GM12878 (cell line): Measurements from ENCODE around the gene FSIP1. TPM values are rescaled to one million over a fixed set of nuclear protein-coding genes. Genes with fewer than 3 reads are reported as not detected.

Source experiments
- ATAC-seq: fragments of 200-7000 bp; cut with Tn5 transposase; 3 replicates; pipeline ENCODE4 v1.9.1; 2020; ENCODE audit warnings: mild to moderate bottlenecking, moderate library complexity
- BruUV-seq: library from RNA; stranded (reverse); fragments of 400-500 nt; replicated peaks from 2 replicates; lab custom pipeline; 2021; lab: Mats Ljungman, UMichigan
- CTCF ChIA-PET: fragments of 300-600 bp; sonication (Branson Sonifier 250); formaldehyde crosslinking; extraction: SDS; loops from one replicate; lab custom pipeline; 2021; ENCODE audit warnings: inconsistent platforms; lab: Yijun Ruan, JAX
- POLR2A ChIA-PET: fragments of 350-600 bp; formaldehyde crosslinking; extraction: SDS; loops from one replicate; lab custom pipeline; 2021; ENCODE audit warnings: inconsistent platforms; lab: Charles Lee
- RAD21 ChIA-PET: fragments of 300-600 bp; sonication (Branson Sonifier 250); formaldehyde crosslinking; loops from one replicate; lab custom pipeline; 2023; ENCODE audit warnings: antibody characterized with exemption; ENCODE audit not compliant: unreplicated experiment; lab: Charles Lee
- SMC1A ChIA-PET: fragments of 300-600 bp; sonication (Branson Sonifier 250); formaldehyde crosslinking; loops from one replicate; lab custom pipeline; 2023; ENCODE audit not compliant: unreplicated experiment, uncharacterized antibody; lab: Charles Lee
- DNase-seq: peaks from one replicate; pipeline ENCODE4 v3.0.0-alpha.2; 2011; ENCODE audit warnings: low read depth, low spot score
- FAIRE-seq: peaks from 3 replicates; lab custom pipeline; 2011; peaks lifted over from hg19 to GRCh38; lab: Jason Lieb, UNC
- H2AFZ ChIP-seq: 2 replicates; pipeline ENCODE4 v1.6.0; 2011; ENCODE audit warnings: low read depth, low read length, control low read depth; ENCODE audit not compliant: control insufficient read depth
- H3K27ac ChIP-seq: 2 replicates; pipeline ENCODE4 v1.5.1; 2011; ENCODE audit warnings: control low read depth; ENCODE audit not compliant: control insufficient read depth, insufficient read depth
- H3K27me3 ChIP-seq, 2 experiments: replicated peaks in 1 of 2; 2 replicates each; pipeline versions ENCODE4 v1.6.0 to v1.6.1; 2011; ENCODE audit warnings: low read length in 1 of 2; ENCODE audit not compliant: control insufficient read depth in 2 of 2, insufficient read depth in 2 of 2
- H3K36me3 ChIP-seq, 2 experiments: 2 replicates each; pipeline ENCODE4 v1.5.1; 2011; ENCODE audit warnings: low read length in 1 of 2; ENCODE audit not compliant: control insufficient read depth in 2 of 2, insufficient read depth in 2 of 2
- H3K4me1 ChIP-seq: 2 replicates; pipeline ENCODE4 v1.6.1; 2011; ENCODE audit warnings: mild to moderate bottlenecking, low read length, moderate library complexity, mixed read lengths; ENCODE audit not compliant: control insufficient read depth, insufficient read depth
- H3K4me2 ChIP-seq: 2 replicates; pipeline ENCODE4 v1.6.0; 2011; ENCODE audit warnings: control low read depth; ENCODE audit not compliant: control insufficient read depth, insufficient read depth
- H3K4me3 ChIP-seq: fragments of 200-600 bp; sonication (generic); 2 replicates; pipeline ENCODE4 v1.5.1; 2016
- H3K79me2 ChIP-seq: 2 replicates; pipeline ENCODE4 v1.6.0; 2011; ENCODE audit warnings: low read length; ENCODE audit not compliant: control insufficient read depth, insufficient read depth
- H3K9ac ChIP-seq: 2 replicates; pipeline ENCODE4 v1.8.0; 2011; ENCODE audit warnings: low read length, control low read depth, mixed read lengths; ENCODE audit not compliant: control insufficient read depth, insufficient read depth
- H3K9me3 ChIP-seq: replicated peaks from 3 replicates; pipeline ENCODE4 v1.5.1; 2011; ENCODE audit warnings: mild to moderate bottlenecking, low read length; ENCODE audit not compliant: control insufficient read depth, insufficient read depth
- H4K20me1 ChIP-seq: 2 replicates; pipeline ENCODE4 v1.6.0; 2011; ENCODE audit not compliant: control insufficient read depth, insufficient read depth
- ASH2L ChIP-seq: fragments of 300-600, 200-600 bp; sonication (generic); IDR thresholded peaks from 2 replicates; pipeline ENCODE4 v1.6.1; 2017; ENCODE audit warnings: low read depth, mild to moderate bottlenecking, borderline replicate concordance
- CBX5 ChIP-seq: sonication (generic); IDR thresholded peaks from 2 replicates; pipeline ENCODE4 v1.6.1; 2016; ENCODE audit warnings: low read depth, moderate library complexity, mild to moderate bottlenecking, inconsistent platforms
- CEBPB ChIP-seq, 2 experiments: fragments of 150-350 bp in 1 of 2; IDR thresholded peaks; 2 replicates each; pipeline ENCODE4 v1.6.1; 2012 to 2014; ENCODE audit warnings: low read depth in 2 of 2, low read length in 2 of 2, borderline replicate concordance in 1 of 2, inconsistent platforms in 1 of 2
- HDAC2 ChIP-seq: fragments of 200-600 bp; sonication (generic); IDR thresholded peaks from 2 replicates; pipeline ENCODE4 v1.6.1; 2017
- KAT2A ChIP-seq: conservative IDR thresholded peaks from 2 replicates; pipeline ENCODE4 v1.6.1; 2011; ENCODE audit warnings: low read depth, low read length; ENCODE audit not compliant: control insufficient read depth
- MYC ChIP-seq: IDR thresholded peaks from 2 replicates; pipeline ENCODE4 v1.6.1; 2011; ENCODE audit warnings: mild to moderate bottlenecking, low read length, moderate library complexity, inconsistent platforms; ENCODE audit not compliant: insufficient read depth, insufficient replicate concordance, insufficient read length, severe bottlenecking
- NR2C2 ChIP-seq: IDR thresholded peaks from 2 replicates; pipeline ENCODE4 v1.6.1; 2011; ENCODE audit warnings: borderline replicate concordance, low read depth; ENCODE audit not compliant: control insufficient read depth, insufficient read length
- RELA ChIP-seq: fragments of 450-650 bp; IDR thresholded peaks from 2 replicates; pipeline ENCODE4 v1.8.0; 2014; ENCODE audit warnings: borderline replicate concordance; ENCODE audit not compliant: partially characterized antibody
- SREBF2 ChIP-seq: IDR thresholded peaks from 2 replicates; pipeline ENCODE4 v1.6.1; 2012; ENCODE audit warnings: mild to moderate bottlenecking, low read length
- SRF ChIP-seq, 2 experiments: IDR thresholded peaks; 2 replicates each; pipeline ENCODE4 v1.6.1; 2011; ENCODE audit warnings: low read depth in 2 of 2, low read length in 2 of 2, mild to moderate bottlenecking in 1 of 2, moderate library complexity in 1 of 2
- TARDBP ChIP-seq: IDR thresholded peaks from 2 replicates; pipeline ENCODE4 v1.6.1; 2016; ENCODE audit warnings: borderline replicate concordance
- TCF7 ChIP-seq: IDR thresholded peaks from 2 replicates; pipeline ENCODE4 v1.6.1; 2014; ENCODE audit warnings: antibody characterized with exemption, borderline replicate concordance
- WRNIP1 ChIP-seq: IDR thresholded peaks from 2 replicates; pipeline ENCODE4 v1.6.1; 2011; ENCODE audit warnings: low read depth, low read length, improper control_type of control experiment, borderline replicate concordance
- WGBS: methylation state at CpG from one replicate; pipeline ENCODE4 v1.1.6; 2016; ENCODE audit warnings: low lambda C conversion rate; ENCODE audit not compliant: insufficient replicate concordance, insufficient coverage; ENCODE audit errors: missing lambda C conversion rate; 5-methylcytosine and 5-hydroxymethylcytosine counted together
- in situ Hi-C: fragments of 300-500 bp; cut with MboI; formaldehyde crosslinking; loops from 9 replicates; pipeline ENCODE4 v1.14.3; 2018; ENCODE audit warnings: mixed read lengths
- intact Hi-C: fragments of 100-400 bp; cut with micrococcal nuclease; formaldehyde crosslinking; loops from one replicate; pipeline ENCODE4 v1.14.2; 2022; ENCODE audit not compliant: unreplicated experiment
- polyA plus RNA-seq, 11 experiments: library from polyadenylated mRNA; depleted of rRNA in 4 of 11; unstranded in 6 of 11; stranded (reverse) in 5 of 11; fragments of >200 nt; fragmentation: Nextera tagmentation in 4 of 11; fragmentation: Illumina TruSeq in 1 of 11; extraction: Ambion mirVana in 4 of 11; extraction: Trizol in 1 of 11; gene quantifications; 1 replicate in 1 of 11; 2 replicates in 10 of 11; pipeline versions ENCODE4 v1.2.1 to v1.2.3, GENCODE V29; 2011 to 2016; ENCODE audit warnings: inconsistent platforms in 2 of 11, missing spikeins in 2 of 11, low read depth in 1 of 11
- total RNA-seq, 4 experiments: library from RNA; depleted of rRNA in 3 of 4; stranded (reverse); fragments of >200 nt in 3 of 4; fragmentation: Illumina TruSeq in 1 of 4; extraction: Trizol in 1 of 4; gene quantifications; 2 replicates each; pipeline versions ENCODE4 v1.2.1 to v1.2.3, GENCODE V29; 2013 to 2021
- TF ChIP-seq, protein P1 (sequence below): fragments of 450-650 bp; IDR thresholded peaks from 2 replicates; pipeline ENCODE4 v1.6.1; 2016; ENCODE audit warnings: mild to moderate bottlenecking
- TF ChIP-seq, protein P2 (sequence below): IDR thresholded peaks from 2 replicates; pipeline ENCODE4 v1.6.1; 2011; ENCODE audit warnings: borderline replicate concordance, low read depth, mild to moderate bottlenecking, moderate library complexity, low read length; ENCODE audit not compliant: insufficient read depth, poor library complexity, severe bottlenecking

FSIP1 gene
- total and polyA plus RNA-seq, 10 of the 15 experiments (the other 5 are each of a cell fraction or from before 2014, with no cell fraction given) = 0.15 to 0.67 (median 0.35) TPM

DNA sequence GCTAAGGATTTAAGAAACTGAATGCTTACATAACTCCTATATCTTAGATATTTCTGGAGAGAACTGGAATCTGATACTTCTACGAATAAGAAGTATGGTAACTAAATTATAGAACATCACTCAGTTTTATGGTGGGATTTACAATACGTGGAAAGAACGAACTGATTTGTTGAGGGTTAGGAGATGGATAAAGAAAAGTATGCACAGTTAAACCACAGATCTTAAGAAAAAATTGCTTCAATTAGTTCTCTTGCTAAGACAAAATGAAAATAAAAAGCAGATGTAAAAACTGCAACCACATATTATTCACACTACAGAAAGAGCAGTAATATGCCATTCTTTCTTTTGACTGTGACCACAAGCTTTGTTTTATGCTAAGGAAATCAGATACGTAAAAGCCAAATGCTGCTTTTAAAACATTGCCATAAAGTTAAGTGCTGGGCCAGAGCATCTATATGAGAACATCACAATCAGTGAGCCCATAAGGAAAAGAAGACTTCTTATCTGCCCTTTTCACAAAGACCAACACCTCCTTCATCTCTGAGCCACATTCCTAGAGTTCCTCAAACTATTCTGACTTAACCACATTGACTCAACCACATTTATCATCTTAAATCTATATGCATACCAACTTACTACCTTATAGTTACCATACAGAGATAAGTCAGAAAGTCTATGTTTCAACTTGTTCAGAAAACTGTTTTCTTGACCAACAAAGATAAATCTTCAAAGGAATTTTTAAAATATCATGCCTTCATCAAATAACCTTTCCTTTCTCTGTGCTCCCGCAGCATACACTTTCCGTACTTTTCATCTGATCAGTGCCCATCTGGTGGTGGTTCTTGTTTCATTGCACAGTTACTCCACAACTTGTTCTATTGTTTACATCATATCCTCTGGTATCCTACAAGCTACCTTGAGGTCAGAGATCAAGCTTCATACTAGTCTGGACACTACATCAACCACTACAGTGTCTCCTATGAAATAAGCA, 61.7 kb downstream of the FSIP1 start:
- Histone ChIP-seq H4K20me1 (no peaks in the 10 kb centered on the region), H2AFZ (no peak overlapping the region), H3K4me2 (no peak overlapping the region), H3K36me3 (no peaks in the 10 kb centered on the region), H3K27ac (no peak overlapping the region), H3K4me3 (no peak overlapping the region), H3K4me1 (no peaks in the 10 kb centered on the region)
- ChIA-PET SMC1A (interaction anchor here (1.1 to 1.2 kb wide), 2 partner anchors 13 to 37 kb away, joined by 3 read pairs; no protein-coding TSS in a partner anchor), POLR2A (no interaction called here)
- DNase-seq = no peak
- WGBS = 47% methylated on average over 6 of the region's 6 CpGs
- intact Hi-C loops = no loop called here
- no peak for ATAC-seq
- BruUV-seq = no TSS peak
- TF ChIP-seq NR2C2 (no peak), RELA (no peak), TCF7 (no peak), WRNIP1 (no peak), TARDBP (no peak), HDAC2 (no peak), SRF (IDR thresholded peaks at IDR 0.05; ENCODE audit: low read depth in 2 of 2, low read length in 2 of 2) (no peak), SREBF2 (no peak), CEBPB (IDR thresholded peaks at IDR 0.05; ENCODE audit: borderline replicate concordance in 1 of 2, low read depth in 2 of 2, low read length in 2 of 2) (no peak), KAT2A (no peak), MYC (no peak), CBX5 (no peak), ASH2L (no peak)
- TF ChIP-seq, protein P1, sequence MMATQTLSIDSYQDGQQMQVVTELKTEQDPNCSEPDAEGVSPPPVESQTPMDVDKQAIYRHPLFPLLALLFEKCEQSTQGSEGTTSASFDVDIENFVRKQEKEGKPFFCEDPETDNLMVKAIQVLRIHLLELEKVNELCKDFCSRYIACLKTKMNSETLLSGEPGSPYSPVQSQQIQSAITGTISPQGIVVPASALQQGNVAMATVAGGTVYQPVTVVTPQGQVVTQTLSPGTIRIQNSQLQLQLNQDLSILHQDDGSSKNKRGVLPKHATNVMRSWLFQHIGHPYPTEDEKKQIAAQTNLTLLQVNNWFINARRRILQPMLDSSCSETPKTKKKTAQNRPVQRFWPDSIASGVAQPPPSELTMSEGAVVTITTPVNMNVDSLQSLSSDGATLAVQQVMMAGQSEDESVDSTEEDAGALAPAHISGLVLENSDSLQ = no peak
- TF ChIP-seq, protein P2, sequence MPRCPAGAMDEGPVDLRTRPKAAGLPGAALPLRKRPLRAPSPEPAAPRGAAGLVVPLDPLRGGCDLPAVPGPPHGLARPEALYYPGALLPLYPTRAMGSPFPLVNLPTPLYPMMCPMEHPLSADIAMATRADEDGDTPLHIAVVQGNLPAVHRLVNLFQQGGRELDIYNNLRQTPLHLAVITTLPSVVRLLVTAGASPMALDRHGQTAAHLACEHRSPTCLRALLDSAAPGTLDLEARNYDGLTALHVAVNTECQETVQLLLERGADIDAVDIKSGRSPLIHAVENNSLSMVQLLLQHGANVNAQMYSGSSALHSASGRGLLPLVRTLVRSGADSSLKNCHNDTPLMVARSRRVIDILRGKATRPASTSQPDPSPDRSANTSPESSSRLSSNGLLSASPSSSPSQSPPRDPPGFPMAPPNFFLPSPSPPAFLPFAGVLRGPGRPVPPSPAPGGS = no peak
- TF ChIP-seq, all 136 proteins: peak for 0
- Histone ChIP-seq H3K27me3 (no peaks in the 10 kb centered on the region), H3K9ac (no peak overlapping the region), H3K79me2 (no peaks in the 10 kb centered on the region), H3K9me3 (no peaks in the 10 kb centered on the region)
- FAIRE-seq = no peak
- ChIA-PET CTCF (interaction anchor here (1.2 to 1.7 kb wide), 3 partner anchors 8 to 36 kb away, joined by 3 to 5 read pairs (median 4); no protein-coding TSS in a partner anchor), RAD21 (interaction anchor here (2.2 kb wide), 1 partner anchor 36 kb away, joined by 14 read pairs; no protein-coding TSS in a partner anchor)
- in situ Hi-C loops = no loop called here
